Stimulated activated naive CD8-positive, alpha-beta T cell treated with anti-CD3 and anti-CD28 coated beads, Interleukin-15, Interleukin-2, amounts not matched to agents 100 U/mL and 50 U/mL, for 24 hours (primary cell): ENCODE results near the gene FBLN7.
"Not testable (repeated sequence)": the region's sequence is repeated elsewhere in the genome, so short reads cannot be mapped to it uniquely, and the experiment has no call there.

Source experiments
- ATAC-seq: fragments of 150-1000 bp; cut with Tn5 transposase; one replicate; pipeline ENCODE4 v1.10.0; 2021
- DNase-seq: peaks from one replicate; pipeline ENCODE4 v3.0.0; 2021

FBLN7 gene

DNA sequence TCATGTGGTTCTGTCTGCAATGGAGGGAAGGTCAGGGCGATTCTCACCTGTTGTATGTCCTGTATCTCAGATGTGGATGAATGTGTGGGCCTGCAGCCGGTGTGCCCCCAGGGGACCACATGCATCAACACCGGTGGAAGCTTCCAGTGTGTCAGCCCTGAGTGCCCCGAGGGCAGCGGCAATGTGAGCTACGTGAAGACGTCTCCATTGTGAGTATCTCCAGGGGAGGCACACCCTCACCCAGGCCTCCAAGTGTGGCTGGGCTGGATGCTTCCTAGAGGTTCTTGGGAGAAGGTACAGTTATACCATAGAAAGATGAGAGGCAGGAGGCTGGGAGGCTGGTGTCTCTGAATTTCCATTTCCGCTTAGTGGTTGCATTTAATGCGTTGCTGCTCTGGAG is 46.9 kb downstream of the FBLN7 start:
- ATAC-seq = no peak

DNA sequence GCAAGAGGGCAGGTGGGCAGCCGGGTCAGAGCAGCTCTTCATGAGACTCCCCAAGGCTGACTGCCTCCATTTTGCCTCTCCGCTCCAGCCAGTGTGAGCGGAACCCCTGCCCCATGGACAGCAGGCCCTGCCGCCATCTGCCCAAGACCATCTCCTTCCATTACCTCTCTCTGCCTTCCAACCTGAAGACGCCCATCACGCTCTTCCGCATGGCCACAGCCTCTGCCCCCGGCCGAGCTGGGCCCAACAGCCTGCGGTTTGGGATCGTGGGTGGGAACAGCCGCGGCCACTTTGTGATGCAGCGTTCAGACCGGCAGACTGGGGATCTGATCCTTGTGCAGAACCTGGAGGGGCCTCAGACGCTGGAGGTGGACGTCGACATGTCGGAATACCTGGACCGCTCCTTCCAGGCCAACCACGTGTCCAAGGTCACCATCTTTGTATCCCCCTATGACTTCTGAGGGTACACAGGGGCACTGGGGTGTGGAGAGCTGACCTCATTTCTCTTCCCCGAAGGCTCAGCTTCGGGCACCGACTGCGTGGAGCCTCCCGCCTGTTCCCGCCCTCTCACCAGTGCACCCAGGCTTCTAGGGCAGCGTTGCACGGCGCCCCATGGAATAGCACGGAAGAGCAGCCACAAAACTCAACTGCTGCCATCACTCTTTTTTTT is 49.0 kb downstream of the FBLN7 start:
- ATAC-seq (no peak), DNase-seq (peak; percentile 31)

More for the DNA sequence above, 46.9 kb downstream of the FBLN7 start:
- no peak for DNase-seq

DNA sequence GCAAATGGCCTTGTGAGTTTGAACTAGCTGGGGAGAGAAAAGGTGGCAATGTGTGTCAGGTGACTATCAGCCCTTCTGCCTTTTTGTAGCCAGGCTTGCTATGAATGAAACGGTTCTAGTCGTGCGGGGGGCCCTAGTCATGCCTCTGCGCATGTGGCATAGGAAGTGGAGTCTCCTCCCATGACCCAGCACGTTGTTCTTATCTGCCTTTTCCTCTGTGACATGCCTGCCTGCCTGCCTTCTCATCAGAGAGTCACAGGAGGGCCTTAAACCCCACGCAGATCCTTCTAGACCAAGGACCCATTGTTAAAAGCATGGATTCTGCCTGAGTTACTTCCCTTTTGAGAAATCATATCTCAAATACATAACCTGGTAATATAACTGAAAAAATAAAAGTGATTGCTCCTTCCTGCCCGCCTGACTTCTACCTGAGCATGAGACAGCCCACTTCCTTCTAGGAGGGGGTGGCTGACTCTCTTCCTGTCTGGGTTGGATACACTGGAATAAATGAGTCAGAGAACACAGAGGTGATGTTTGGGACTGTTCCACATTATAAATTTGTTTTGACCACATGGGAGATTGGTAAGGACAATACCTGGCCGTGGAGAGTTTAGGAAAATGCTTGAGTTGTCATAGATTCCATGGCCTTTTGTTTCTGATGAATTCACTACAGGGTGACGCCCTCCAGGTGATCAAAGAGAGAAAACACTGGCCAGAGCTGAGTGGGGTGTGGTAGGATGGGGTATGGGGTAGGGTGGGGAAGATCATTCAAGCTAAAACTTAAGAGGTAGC is 49.8 kb downstream of the FBLN7 start:
- DNase-seq (peak; percentile 74), ATAC-seq (peak; percentile 85)

DNA sequence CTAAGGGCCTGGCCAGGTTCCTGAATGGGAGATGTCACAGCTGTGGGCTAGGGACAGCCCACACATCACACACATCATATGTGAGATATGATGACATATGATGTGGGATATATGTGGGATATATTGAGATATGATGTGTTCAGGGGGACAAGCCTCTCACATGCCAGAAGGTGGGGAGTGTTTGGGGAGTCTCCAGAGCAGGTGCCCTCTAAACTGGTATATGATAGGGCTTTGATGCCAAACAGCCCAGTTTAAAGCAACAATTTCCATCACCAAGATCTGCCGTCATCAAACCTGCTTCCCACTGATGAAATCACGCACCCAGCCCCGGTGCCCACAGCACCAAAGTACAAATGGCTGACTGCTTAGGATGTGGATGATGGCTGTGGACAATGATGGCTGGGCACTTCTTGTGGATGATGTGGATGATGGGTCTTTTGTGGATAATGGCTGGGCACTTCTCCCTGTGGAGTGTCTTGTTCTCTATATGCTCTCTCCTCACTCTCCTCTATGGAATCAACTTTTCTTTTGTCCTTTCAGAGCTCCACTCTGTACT is 50.9 kb downstream of the FBLN7 start:
- DNase-seq = no peak
- no peak for ATAC-seq

DNA sequence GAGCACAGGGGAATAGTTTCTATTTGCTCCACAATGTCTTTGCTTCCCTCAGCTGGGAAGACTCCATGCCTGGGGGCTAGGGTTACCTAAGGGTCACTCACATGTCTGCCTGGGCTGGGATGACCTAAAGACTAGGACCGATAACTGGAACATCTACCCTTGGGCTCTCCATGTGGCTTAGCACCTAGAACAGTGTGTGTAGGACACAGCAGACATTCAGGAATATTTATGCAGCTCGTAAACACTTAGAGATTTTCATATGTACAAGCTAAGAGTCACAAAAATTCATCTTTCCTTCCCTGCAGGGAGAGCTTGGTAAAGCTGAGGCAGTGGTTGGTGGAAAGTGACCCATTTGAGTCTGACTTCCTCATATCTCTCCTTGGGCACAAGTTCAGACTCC is 55.8 kb downstream of the FBLN7 start:
- no peak for DNase-seq
- no peak for ATAC-seq

DNA sequence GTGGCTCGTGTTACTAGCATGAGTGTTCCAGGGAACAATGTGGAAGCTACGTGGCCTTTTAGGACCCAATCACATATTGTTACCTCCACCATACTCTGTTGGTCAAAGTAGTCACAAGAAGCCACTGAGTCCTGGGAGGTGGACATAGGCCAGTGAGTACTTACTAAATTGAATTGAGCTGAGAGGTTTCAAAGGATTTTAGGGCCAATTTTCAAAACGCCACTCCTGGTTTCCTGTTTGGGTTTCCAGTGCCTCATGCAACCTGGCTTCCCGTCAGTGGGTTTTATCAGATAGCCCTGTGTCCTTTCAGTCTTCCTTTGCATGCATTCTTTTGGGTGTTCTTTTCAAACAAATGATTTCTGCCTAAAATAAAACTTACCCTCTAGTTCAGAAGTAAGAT is 56.3 kb downstream of the FBLN7 start:
- ATAC-seq (no peak), DNase-seq (no peak)

DNA sequence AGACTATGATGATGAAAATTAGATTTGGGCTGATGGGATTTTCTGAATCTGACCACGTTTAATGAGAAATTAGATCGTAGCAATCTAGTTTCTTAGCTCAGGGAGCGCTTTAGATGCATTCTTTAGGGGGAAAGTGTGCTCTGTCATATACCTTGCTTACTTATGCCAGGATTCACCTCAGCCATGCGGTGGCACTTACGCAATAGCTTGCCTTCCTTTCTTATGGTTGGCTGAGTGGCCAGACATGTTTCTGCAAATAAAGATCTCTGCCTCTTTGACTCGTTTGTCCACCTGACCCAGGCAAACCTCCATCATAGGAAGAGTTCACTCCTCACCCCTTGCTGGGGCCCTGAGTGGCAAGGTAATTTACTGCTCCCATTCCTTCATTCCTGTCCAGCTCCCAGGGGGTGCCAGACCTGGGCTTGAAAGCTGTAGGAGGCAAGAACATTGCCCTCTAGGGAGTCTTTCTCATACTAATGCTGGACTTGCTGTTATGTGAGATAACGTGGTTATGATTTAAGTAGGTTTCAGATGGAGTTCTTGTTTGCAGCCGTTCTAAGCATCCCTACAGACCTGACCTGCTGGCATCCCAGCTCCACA is 57.1 kb downstream of the FBLN7 start:
- no peak for DNase-seq
- ATAC-seq = no peak

DNA sequence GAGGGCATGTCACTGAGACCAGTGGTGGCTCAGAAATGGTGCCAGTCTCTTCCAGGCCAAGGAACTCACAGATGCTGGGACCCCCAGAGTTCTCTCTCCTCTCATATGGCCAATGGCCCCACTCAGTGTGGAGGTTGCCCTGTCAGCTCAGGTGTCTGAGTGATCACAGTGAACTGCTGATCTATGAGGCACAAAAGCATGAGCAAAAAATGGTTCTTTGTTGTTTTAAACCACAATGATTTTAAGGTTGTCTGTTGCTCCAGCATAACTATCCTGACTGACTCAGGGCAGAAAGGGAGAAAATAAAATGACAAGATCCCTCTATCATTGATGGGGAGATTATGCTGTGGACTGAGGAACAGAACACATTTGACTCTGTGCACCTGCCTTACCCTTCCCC is 57.8 kb downstream of the FBLN7 start:
- DNase-seq (no peak), ATAC-seq (no peak)

DNA sequence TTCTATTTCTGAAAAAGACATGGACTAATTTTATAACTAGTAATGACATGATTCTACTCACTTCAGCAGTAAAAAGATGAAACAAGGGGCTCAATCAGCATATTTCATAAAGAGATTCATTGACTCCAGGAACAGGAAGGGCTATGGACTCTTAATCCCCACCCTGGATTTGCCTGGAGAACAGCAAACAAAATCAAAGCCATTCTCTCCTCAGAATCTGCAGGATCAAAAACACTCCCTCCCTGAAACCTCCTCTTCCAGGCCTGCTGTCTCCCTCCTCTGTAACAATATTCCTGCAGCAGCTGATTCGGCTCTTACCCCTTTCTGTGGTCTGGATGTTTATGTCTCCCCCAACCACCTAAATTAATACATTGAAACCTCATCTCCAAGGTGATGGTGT is 59.7 kb downstream of the FBLN7 start:
- DNase-seq (no peak), ATAC-seq (no peak)

DNA sequence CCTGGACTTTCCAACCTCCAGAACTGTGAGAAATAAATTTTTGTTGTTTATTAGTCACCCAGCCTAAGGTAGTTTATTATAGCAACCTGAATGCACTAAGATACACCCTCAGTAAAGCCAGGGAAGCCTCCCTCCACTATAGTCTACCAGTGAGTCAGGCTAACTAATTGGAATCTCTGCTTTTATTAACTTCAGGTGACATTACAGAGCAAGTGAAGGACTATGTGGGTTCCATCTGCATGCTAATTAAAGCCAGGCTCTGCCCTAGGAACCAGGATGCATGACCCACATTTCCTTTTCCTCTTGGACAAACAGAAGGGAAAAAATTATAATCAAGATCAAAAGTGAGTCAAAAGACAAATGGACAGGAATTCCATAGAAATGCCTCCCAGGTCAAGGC is 60.6 kb downstream of the FBLN7 start:
- DNase-seq (no peak), ATAC-seq (no peak)

DNA sequence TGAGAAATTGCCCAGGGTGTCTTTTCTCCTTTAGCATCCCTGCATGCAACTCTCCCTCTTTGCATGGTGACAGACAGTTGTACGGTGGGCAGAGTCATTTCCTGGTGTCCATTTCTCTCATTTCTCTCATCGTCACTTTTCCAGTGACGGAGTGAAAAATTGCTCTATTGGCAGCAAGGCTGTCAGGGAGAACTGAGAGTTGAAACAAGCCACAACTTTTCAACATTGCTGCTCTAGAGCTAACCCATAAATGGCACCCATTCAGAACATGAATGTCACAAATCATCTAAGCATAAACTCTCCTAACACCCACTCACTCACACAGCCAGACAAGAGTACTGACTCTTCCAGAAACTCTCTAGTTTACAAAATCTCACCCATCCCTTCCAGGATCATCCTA is 61.0 kb downstream of the FBLN7 start:
- ATAC-seq (no peak), DNase-seq (no peak)

DNA sequence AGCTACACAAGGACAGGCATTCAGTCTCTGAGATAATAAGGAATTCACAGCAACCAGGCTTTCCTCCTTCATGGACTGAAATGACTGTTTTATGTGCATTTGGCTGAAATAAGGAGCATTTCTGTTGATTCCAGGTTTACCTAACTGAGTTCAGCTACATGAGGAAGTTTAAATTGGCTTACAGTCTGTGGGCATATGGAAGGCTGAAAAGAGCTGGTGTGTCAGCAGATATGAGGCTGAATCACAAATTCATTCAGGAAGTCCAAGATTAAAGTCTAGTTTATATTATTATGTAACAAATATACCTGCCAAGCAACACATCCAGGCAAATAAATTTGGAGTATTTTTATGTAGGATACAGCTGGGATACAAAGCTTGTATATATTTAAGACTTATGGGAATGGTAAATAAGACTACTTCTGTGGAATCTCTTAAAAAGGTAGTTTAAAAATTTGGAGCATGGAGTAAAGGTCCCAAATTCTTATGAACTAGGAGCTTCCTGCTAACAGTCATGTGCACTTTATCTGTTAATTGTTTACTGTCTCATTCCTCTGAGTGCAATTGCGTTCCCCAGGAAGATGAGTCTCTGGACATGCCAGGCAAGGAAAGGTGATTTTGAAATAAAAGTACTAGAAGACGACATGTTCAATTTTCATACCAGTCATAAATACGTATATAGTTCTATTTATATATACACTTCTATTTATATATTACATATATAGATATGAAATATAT is 63.7 kb downstream of the FBLN7 start:
- no peak for DNase-seq
- ATAC-seq = no peak

DNA sequence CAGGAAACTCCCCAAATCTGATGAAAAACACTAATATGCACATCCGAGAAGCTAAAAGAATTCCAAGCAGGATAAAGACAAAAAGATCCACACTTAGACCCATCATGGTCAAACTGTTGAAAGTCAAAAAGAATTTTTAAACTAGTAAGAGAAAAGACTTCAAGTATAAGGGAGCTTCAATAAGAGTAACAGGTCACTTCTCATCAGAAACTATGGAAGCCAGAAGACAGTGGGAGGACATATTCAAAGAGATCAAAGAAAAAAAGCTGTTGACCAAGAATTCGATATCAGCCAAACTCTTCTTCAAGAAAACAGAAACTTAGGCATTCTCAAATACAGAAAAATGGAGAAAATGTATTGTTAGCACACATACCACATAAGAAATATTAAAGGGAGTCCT is 66.2 kb downstream of the FBLN7 start:
- no peak for ATAC-seq

DNA sequence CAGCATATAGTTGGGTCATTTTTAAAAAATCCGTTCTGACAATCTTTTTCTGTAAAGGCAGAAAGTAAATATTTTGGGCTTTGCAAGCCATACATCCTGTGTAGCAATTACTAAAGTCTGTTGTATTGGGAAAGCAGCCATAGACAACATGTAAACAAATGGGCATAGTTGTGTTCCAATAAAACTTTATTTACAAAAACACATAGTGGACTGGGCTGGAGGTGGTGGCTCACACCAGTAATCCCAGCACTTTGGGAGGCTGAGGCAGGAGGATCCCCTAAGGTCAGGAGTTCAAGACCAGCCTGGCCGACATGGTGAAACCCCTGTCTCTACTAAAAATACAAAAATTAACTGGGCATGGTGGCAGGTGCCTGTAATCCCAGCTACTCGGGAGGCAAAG is 69.7 kb downstream of the FBLN7 start:
- ATAC-seq, DNase-seq: not testable (repeated sequence)

More for the DNA sequence above, 66.2 kb downstream of the FBLN7 start:
- no peak for DNase-seq

DNA sequence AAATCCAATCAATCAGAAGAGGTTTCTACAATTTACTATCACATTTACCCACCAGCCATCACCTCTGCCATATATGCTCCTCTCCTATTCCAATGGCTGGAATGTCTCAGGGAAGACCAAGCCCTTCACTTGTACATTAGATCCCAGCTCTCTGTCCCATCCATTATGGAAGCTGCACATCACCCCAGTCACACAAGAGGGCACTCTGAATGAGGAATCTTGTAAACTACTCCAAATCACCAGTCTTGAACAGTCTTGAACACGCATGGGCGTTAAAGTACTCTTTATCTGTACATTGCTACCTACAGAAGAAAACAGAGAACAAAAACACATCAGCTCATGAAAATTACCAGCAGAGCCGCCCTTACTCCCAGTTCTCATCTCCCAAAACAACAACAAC is 78.0 kb downstream of the FBLN7 start:
- ATAC-seq (no peak), DNase-seq (no peak)

DNA sequence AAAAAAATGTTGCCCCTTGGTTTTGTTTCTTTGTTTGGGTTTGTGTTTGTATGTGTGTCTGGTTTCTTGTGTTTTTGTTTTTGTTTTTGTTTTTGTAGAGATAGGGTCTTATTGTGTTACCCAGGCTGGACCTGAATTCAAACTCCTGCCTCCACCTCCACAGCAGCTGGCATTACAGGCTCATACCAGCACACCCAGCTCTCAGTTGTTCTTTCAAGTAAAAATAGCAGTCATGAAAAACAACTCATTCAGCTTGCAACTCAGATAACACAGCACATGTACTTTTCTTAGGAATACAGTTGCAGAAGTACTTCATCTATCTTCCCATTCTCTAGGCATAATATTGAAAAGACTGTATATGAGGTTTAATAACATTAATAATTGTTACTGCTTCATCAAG is 79.7 kb downstream of the FBLN7 start:
- ATAC-seq (no peak), DNase-seq (no peak)

DNA sequence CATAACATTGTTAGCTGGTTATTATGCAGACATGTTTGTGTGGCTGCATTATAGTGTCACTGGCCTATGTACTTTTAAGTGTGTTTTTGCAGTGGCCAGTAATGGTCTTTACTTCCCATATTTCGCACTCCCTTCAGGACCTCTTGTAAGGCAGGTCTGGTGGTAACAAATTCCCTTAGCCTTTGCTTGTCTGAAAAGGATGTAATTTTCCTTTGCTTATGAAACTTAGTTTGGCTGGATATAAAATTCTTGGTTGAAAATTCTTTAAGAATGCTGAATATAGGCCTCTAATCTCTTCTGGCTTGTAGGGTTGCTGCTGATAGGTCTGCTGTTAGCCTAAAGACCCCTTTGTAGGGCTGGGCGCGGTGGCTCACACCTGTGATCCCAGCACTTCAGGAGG is 82.0 kb downstream of the FBLN7 start:
- DNase-seq (no peak), ATAC-seq (no peak)

DNA sequence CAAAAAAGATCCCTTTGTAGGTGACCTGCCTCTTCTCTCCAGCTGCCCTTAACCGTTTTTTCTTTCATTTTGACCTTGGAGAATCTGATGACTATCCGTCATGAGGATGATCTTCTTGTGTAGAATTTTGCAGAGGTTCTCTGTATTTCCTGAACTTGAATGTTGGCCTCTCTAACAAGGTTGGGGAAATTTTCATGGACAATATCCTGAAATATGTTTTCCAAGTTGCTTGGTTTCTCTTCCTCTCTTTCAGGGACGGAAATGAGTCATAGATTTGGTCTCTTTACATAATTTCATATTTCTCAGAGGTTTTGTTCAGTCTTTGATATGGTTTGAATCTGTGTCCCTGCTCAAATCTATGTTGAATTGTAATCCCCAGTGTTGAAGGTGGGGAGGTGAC is 82.6 kb downstream of the FBLN7 start:
- DNase-seq (no peak), ATAC-seq (no peak)

DNA sequence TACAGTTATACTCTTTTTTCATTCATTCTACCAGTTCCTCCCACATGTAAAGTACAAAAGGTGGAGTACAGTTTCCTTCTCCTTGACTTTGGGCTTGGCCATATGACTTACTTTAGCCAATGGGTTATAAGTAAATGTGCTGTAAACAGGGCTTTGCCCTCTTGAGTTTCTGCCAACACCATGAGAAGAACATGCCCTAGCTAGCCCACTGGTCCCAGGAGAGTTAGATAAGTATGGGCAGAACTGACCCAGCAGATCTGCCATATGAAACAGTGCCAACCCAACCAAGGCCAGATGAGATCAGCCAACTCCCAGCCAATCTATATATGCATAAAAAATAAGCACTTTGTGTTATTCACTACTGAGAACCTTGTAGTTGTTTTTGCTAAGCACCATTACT is 91.2 kb downstream of the FBLN7 start:
- ATAC-seq (no peak), DNase-seq (no peak)

DNA sequence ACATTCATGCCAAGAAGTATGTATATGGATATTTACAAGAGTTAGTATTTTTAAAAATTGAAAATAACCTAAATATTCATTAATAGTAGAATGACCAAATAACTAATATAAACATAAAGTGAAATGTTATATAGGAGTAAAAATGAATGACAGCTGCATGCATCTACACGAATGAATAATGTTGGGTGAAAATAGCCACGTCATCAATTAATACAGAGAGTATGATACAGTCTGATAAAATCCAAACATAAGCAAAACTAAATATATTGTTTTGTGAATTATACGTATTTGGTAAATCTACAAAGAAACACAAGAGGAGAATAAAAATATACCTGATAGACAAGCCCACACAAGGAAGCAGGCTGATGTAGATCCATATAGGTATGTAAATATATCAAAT is 92.2 kb downstream of the FBLN7 start:
- no peak for DNase-seq
- ATAC-seq = no peak
